Right ventricle myocardium inferior (tissue), 1 donor: Measurements from ENCODE around the gene BABAM2. TPM values are rescaled to one million over a fixed set of nuclear protein-coding genes. Genes with fewer than 3 reads are reported as not detected.
"Not testable (repeated sequence)": the region's sequence is repeated elsewhere in the genome, so short reads cannot be mapped to it uniquely, and the experiment has no call there.

Source experiments
- ATAC-seq: fragments of 200-7000 bp; cut with Tn5 transposase; one replicate; pipeline ENCODE4 v1.9.1; 2020; ENCODE audit warnings: mild to moderate bottlenecking, moderate library complexity
- DNase-seq: peaks from one replicate; pipeline ENCODE4 v3.0.0; 2021; ENCODE audit errors: missing footprints
- intact Hi-C: fragments of 100-400 bp; cut with DNase I; formaldehyde crosslinking; loops from one replicate; pipeline ENCODE4 v1.11.0; 2022
- total RNA-seq: library from RNA; stranded (reverse); fragmentation: NEBNext Ultra II Directional; extraction: Animal tissue kit (Norgen Biotek cat#: 25700); gene quantifications from one replicate; pipeline ENCODE4 v1.2.1, GENCODE V29; 2021
- donor health status: DM: no; HTN: yes; CAD: no; lungs with severe emphysema.

The BABAM2 gene
- total RNA-seq, 1 donor from 2014 or later = 53.0 TPM

- intact Hi-C loops = no loop called here
- ATAC-seq (no peak), DNase-seq (no peak)
These were observed 366.7 kb downstream of the BABAM2 start for GRCh38 chr2:28257182-28257581.

DNA sequence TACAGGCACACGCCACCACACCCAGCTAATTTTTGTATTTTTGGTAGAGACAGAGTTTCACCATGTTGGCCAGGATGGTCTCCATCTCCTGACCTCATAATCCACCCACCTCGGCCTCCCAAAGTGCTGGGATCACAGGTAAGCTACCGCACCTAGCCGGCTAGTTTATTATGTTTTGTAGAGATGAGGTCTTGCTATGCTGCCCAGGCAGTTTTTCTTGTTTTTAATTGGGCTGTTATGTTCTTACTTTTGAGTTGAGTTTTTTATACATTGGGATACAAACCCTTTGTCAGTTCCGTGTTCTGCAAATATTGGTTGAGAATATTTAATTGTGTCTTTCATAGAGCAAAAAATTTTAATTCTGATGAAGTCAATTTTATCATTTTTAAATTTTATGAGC lies 368.7 kb downstream of the BABAM2 start:
- DNase-seq, ATAC-seq, intact Hi-C loops: not testable (repeated sequence)

GRCh38 chr2:28263690-28264089 lies 373.2 kb downstream of the BABAM2 start:
- DNase-seq (no peak), ATAC-seq (no peak)
- intact Hi-C loops = no loop called here

DNA sequence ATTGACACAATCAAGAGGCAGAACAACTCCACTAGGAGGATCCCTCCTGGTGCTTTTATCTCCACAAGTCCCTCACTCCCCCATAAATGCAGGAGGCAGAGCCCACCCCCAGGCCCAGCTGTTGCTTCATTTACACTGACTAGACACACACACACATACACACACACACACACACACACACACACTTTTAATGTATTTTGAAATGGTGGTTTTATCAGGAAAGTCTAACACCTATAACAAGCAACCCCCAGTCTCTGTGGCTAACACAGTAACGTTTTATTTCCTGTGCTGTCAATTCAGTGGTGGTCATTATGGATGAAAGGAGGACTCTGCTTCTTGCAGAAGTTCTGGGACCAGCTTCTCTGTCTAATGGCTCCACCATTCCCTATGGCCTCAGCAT lies 376.8 kb downstream of the BABAM2 start:
- intact Hi-C loops = no loop called here
- no peak for DNase-seq
- ATAC-seq = no peak

DNA sequence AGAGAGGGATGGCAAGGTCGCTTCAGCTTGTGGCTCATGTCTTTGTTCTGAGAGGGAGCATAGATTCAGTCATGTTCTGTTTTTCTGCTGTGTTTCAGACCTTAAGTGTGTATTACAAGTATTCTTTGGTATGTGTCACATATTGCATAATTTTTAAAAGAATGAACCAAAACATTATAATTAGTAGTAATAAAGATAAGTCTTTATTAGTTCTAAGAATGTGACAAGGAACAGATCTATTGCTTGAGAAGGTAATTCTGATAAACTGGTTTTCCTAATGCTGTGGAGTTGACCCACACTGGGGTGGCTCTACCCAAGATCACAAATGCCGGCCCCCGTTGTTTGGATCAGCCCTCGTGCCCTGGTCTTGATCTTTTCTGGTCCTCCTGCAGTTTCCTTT lies 377.9 kb downstream of the BABAM2 start:
- intact Hi-C loops = no loop called here
- ATAC-seq (peak; percentile 40), DNase-seq (no peak)

DNA sequence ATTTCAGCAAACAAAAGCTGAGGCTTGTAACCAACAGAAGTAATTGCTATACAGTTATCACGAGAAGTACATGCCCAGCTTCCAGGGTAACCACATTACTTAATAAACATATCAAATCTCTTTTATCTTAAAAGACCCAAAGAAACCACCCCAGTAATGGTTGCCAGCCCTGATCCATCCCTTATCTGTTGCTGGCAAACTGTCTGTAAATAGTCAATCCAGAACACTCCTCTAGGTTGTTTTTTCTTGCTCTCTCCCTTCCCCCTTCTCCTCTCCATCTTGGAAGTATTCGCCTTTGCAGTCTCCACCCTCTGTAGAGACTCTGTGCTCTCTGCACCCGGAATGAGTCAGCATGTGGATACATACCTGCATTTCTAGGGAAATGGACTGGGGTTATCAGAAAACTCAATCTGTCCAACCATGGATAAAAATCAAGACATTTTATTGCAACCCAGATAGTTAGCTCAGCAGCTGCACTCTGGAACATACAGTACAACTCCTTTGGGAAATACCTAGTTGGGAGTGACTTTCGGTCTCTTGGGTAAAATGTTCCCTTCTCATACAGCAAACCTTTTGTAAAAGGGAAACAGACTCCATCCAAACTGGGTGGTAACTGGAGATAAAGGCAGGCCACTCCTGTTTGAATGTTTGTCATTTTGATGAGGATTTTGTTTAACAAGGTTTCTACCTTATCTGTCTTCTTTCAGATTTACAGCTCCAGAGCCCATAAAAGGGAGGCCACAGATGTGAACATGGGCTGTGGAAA lies 378.7 kb downstream of the BABAM2 start:
- intact Hi-C loops = no loop called here
- peak; percentile 53 for ATAC-seq
- DNase-seq = no peak

- intact Hi-C loops = loop anchor here (5.0 kb wide), 1 partner anchor 122 kb away; the partner anchor contains the start of gene FOSL2
- no peak for ATAC-seq
- no peak for DNase-seq
These were observed 380.1 kb downstream of the BABAM2 start for GRCh38 chr2:28270456-28271152.

DNA sequence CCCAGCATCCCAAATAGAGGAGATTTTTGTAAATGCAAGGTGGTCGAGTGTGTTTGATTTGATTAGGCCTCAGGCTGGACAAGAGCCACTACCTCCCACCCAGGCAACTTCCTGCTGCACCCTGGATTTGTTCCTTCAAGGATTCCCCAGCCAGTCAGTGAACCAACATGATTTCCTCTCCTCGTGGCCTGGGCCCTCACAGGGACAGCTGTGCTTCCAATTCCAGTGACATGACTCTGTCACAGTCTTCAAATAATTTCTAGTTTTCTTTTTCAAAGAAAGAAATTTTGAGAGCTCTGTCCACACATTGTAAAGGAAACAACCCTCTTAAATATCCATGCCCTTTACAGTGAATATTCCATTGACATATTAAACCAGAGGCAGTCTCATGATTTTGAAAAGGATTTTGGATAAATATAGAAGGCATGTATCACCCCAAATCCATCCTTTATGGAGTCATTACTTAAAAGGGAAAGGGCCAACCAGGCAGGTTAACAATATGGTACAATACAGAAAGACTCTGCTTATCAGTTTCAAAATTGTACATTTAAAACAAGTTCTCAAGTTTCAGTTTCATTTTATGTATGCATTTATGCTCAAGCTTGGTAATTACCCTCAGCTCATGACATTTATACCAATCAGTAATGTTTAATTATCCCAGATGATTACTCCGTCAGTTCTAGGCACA lies 380.8 kb downstream of the BABAM2 start:
- ATAC-seq (no peak), DNase-seq (no peak)
- intact Hi-C loops = loop anchor here (5.0 kb wide), 1 partner anchor 121 kb away; the partner anchor contains the start of gene FOSL2

DNA sequence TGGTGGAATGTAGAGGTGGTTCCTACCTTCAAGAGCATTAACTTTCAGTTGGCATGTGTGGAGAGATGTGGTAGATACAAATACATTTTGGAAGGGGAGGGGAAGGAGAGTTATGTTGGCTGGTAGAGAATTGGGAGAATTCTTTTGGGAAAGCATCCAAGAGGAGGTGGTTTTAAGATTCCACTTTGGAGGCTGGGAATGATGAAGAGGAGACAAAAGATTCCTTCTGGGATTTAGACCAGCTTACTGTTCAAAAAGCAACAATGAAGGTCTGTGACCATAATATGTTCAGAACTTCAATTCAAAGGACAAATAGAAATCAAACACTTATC lies 381.4 kb downstream of the BABAM2 start:
- DNase-seq = no peak

DNA sequence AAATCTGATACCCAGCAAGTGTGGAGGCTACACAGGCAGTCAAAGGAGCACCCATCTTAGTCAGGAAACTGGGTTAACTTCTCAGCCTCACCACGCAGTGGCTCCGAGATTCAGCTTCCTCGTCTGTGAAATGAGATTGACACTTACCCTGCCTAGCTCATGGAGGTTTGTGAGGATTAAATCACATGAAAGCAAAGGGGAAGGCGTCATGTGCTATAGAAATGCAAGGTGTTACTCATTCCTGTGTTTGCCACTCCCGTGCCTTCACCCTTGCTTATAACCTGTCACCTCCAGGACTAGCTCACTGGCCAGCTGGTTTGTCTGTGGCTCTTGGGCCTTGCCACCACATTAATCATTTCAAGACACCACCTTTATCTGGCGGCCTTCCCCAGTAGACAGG lies 383.2 kb downstream of the BABAM2 start:
- ATAC-seq (no peak), DNase-seq (no peak)
- intact Hi-C loops = loop anchor here (5.0 kb wide), 1 partner anchor 119 kb away; the partner anchor contains the start of gene FOSL2

More for the DNA sequence above, 381.4 kb downstream of the BABAM2 start:
- intact Hi-C loops = loop anchor here (5.0 kb wide), 1 partner anchor 120 kb away; the partner anchor contains the start of gene FOSL2
- no peak for ATAC-seq

DNA sequence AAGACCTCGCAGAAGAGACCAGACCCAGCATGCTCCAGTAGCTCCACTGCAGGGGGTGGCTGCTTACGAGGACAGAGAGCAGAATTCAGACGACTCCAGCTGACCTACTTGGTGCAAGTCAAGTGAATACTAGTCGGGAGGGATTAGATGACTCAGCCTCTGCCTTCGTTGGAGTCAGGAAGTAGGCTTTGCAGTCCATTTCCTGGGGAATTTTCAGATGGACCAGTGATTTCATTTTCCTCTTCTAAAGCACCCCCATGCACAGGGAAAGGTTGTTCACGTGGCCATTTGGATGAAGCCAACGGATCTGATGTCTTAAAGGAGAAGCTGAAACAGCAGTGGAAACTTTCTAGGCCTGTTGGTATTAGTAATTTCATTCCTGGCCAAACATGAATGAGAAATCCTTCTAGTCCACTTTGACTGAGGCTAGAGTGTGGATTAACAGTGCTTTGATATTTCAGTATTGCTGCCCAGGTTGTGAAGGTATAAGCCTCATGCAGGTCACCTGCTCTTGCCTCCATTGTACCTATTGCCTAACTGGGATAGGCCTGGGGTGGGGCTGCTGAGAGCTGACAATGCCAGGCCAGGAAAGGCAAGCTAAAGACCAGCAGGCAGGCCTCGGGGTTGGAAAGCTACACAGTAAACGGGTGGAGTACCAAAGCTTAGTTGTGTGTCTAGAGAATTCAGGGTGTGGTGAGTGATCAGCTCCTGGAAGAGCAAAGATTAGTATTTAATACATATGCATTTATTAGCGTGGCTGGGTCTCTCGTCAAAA lies 384.6 kb downstream of the BABAM2 start:
- ATAC-seq = no peak
- intact Hi-C loops = loop anchor here (5.0 kb wide), 2 partner anchors 62 to 117 kb away; partner anchors contain the start of gene FOSL2
- DNase-seq = no peak

GRCh38 chr2:28276076-28276618 lies 385.6 kb downstream of the BABAM2 start:
- DNase-seq (no peak), ATAC-seq (no peak)
- intact Hi-C loops = loop anchor here (5.0 kb wide), 1 partner anchor 61 kb away; no protein-coding TSS in a partner anchor

DNA sequence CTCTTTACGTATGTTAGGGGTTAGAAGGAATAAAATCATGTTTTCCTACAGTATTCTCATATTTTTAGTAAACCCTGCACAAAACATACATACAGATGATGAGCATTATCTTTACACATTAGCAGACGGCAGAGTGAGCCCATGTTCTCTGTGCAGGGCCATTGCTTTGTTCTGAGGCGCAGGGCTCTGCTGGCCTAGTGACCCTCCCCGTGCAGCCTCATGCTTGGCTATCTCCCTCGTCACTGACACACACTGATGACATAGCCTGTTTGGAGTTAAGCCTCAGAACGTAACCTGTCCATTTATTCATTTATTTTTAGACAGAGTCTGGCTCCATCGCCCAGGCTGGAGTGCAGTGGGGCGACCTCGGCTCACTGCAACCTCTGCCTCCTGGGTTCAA lies 386.3 kb downstream of the BABAM2 start:
- intact Hi-C loops = loop anchor here (5.0 kb wide), 1 partner anchor 60 kb away; no protein-coding TSS in a partner anchor
- ATAC-seq (peak; percentile 86), DNase-seq (no peak)

DNA sequence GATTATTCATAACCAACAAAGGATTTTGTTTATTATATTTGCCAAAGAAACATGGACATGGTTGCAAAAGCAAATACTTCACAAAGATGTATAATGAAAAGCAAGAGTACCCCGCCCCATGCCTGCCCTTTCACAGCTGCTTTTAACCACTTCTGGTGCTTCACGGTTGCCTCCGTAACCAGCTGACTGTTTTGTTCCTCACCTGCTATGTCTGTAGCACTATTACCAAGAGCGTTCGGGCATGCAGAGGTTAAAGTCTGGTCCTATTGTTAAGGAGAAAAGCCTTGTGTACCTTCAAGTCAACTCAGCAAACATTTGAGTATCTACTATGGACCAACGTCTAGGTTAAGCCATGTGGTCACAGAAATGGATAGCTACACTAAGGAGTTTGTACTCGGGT lies 386.9 kb downstream of the BABAM2 start:
- DNase-seq (no peak), ATAC-seq (no peak)
- intact Hi-C loops = loop anchor here (5.0 kb wide), 1 partner anchor 60 kb away; no protein-coding TSS in a partner anchor

DNA sequence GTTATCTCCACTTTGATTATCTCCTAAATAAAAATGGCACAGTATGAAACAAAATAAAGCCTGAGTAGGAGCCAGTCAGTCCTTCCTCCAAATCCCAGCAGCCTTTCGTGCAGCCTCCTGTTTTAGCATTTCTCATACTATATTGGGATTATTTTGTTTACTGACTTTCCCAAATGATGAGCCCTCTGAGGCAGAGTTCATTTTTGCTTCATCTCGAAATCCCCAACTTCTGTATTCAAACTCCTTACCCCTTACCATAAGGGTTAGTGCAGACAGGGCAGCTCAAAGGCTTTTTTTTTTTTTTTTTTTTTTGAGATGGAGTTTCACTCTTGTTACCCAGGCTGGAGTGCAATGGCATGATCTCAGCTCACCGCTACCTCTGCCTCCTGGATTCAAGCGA lies 388.8 kb downstream of the BABAM2 start:
- intact Hi-C loops = loop anchor here (5.0 kb wide), 1 partner anchor 58 kb away; no protein-coding TSS in a partner anchor

GRCh38 chr2:28280619-28281018 lies 390.1 kb downstream of the BABAM2 start:
- intact Hi-C loops = no loop called here
- DNase-seq (no peak), ATAC-seq (no peak)

More for the DNA sequence above, 388.8 kb downstream of the BABAM2 start:
- DNase-seq (no peak), ATAC-seq (no peak)

GRCh38 chr2:28281739-28282138 lies 391.2 kb downstream of the BABAM2 start:
- intact Hi-C loops = no loop called here
- no peak for DNase-seq
- no peak for ATAC-seq

GRCh38 chr2:28282248-28282647 lies 391.7 kb downstream of the BABAM2 start:
- DNase-seq (no peak), ATAC-seq (no peak)
- intact Hi-C loops = no loop called here
